Effector memory CD8-positive, alpha-beta T cell (primary cell): ENCODE measurements around the gene GNPAT.

ENCODE experiments used
- ATAC-seq: fragments of 150-1000 bp; cut with Tn5 transposase; replicated peaks from 2 replicates; pipeline ENCODE4 v1.10.0; 2021; ENCODE audit warnings: mild to moderate bottlenecking, moderate library complexity
- DNase-seq, 3 experiments: peaks; one replicate each; pipeline ENCODE4 v3.0.0; 2021
- H3K27ac Mint-ChIP-seq, 2 donors: one replicate each; pipeline ENCODE4 v1.8.0; 2022; ENCODE audit warnings: mild to moderate bottlenecking in 2 of 2, mixed read lengths in 2 of 2, moderate library complexity in 2 of 2
- H3K27me3 Mint-ChIP-seq, 2 donors: one replicate each; pipeline ENCODE4 v1.8.0; 2022; ENCODE audit warnings: mixed read lengths in 2 of 2
- H3K36me3 Mint-ChIP-seq: one replicate; pipeline ENCODE4 v1.8.0; 2022; ENCODE audit warnings: mild to moderate bottlenecking, moderate library complexity, mixed read lengths; ENCODE audit not compliant: insufficient read depth
- H3K4me1 Mint-ChIP-seq, 2 donors: one replicate each; pipeline ENCODE4 v1.8.0; 2022; ENCODE audit warnings: low read depth in 2 of 2, mixed read lengths in 2 of 2
- H3K4me3 Mint-ChIP-seq, 2 donors: one replicate each; pipeline ENCODE4 v1.8.0; 2022; ENCODE audit warnings: mild to moderate bottlenecking in 2 of 2, mixed read lengths in 2 of 2, moderate library complexity in 2 of 2
- H3K9me3 Mint-ChIP-seq, 2 donors: one replicate each; pipeline ENCODE4 v1.8.0; 2022; ENCODE audit warnings: mixed read lengths in 2 of 2
- total RNA-seq, 9 experiments: gene quantifications; one replicate each; lab custom pipeline; 2026; lab: John Stamatoyannopoulos, UW

Gene GNPAT
- 24.9 to 92.1 (median 82.2) reads per million in 9 experiments for total RNA-seq

GRCh38 chr1:231240883-231241735 is at the start of gene GNPAT:
TSS of gene GNPAT (plus strand) at chr1:231241212. CDS start at chr1:231241379, 167 bp downstream.
- peak within 1 kb of the TSS; percentile 98 to 99 for H3K27ac Mint-ChIP-seq
- peak; percentile 85 to 89 (median 88) for DNase-seq
- peaks cover 45 to 59% of the 10 kb centered on the region in 2 donors for H3K4me1 Mint-ChIP-seq
- H3K9me3 Mint-ChIP-seq, result no peaks in the 10 kb centered on the region
- ATAC-seq, result peak; percentile 97
- H3K4me3 Mint-ChIP-seq, result peak within 1 kb of the TSS; percentile 97
- H3K36me3 Mint-ChIP-seq, result peaks cover 47% of the 10 kb centered on the region
- no peaks in the 10 kb centered on the region for H3K27me3 Mint-ChIP-seq

- H3K36me3 Mint-ChIP-seq, result no peaks in the 10 kb centered on the region
- no peak for ATAC-seq
Observed at GRCh38 chr1:231192620-231193163, 48.3 kb upstream of the GNPAT start.

GRCh38 chr1:231193710-231194340 is 47.2 kb upstream of the GNPAT start:
- ATAC-seq (no peak), DNase-seq (no peak)
- H3K27ac Mint-ChIP-seq, result no peak overlapping the region
- no peak overlapping the region for H3K4me3 Mint-ChIP-seq
- no peaks in the 10 kb centered on the region for H3K4me1 Mint-ChIP-seq
- H3K36me3 Mint-ChIP-seq, result no peaks in the 10 kb centered on the region
- peaks cover 30 to 77% of the 10 kb centered on the region in 2 donors for H3K27me3 Mint-ChIP-seq
- no peaks in the 10 kb centered on the region for H3K9me3 Mint-ChIP-seq

More at GRCh38 chr1:231192620-231193163, 48.3 kb upstream of the GNPAT start:
- Mint-ChIP-seq H3K27me3 (peaks cover 35 to 83% of the 10 kb centered on the region in 2 donors), H3K27ac (no peak overlapping the region), H3K4me1 (no peaks in the 10 kb centered on the region), H3K4me3 (no peak overlapping the region), H3K9me3 (no peaks in the 10 kb centered on the region)
- DNase-seq, result no peak

- DNase-seq (no peak), ATAC-seq (no peak)
- H3K9me3 Mint-ChIP-seq, result no peaks in the 10 kb centered on the region
- no peak overlapping the region for H3K4me3 Mint-ChIP-seq
- H3K27ac Mint-ChIP-seq, result no peak overlapping the region
- H3K27me3 Mint-ChIP-seq, result peaks cover 23 to 76% of the 10 kb centered on the region in 2 donors
- no peaks in the 10 kb centered on the region for H3K36me3 Mint-ChIP-seq
- H3K4me1 Mint-ChIP-seq, result no peaks in the 10 kb centered on the region
Observed at GRCh38 chr1:231194476-231194842, 46.6 kb upstream of the GNPAT start.

GRCh38 chr1:231194843-231195516 is 46.0 kb upstream of the GNPAT start:
- DNase-seq, result no peak
- H3K36me3 Mint-ChIP-seq, result no peaks in the 10 kb centered on the region
- ATAC-seq, result no peak
- H3K9me3 Mint-ChIP-seq, result no peaks in the 10 kb centered on the region
- H3K4me1 Mint-ChIP-seq, result no peaks in the 10 kb centered on the region
- no peak overlapping the region for H3K27ac Mint-ChIP-seq
- H3K4me3 Mint-ChIP-seq, result no peak overlapping the region
- peaks cover 21 to 76% of the 10 kb centered on the region in 2 donors for H3K27me3 Mint-ChIP-seq

GRCh38 chr1:231196307-231196706 is 44.7 kb upstream of the GNPAT start:
- H3K27me3 Mint-ChIP-seq, result peaks cover 20 to 76% of the 10 kb centered on the region in 2 donors
- no peaks in the 10 kb centered on the region for H3K4me1 Mint-ChIP-seq
- H3K9me3 Mint-ChIP-seq, result no peaks in the 10 kb centered on the region
- no peak overlapping the region for H3K27ac Mint-ChIP-seq
- H3K4me3 Mint-ChIP-seq, result no peak overlapping the region
- ATAC-seq (no peak), DNase-seq (no peak)
- H3K36me3 Mint-ChIP-seq, result no peaks in the 10 kb centered on the region

- Mint-ChIP-seq H3K27me3 (peaks cover 23 to 76% of the 10 kb centered on the region in 2 donors), H3K4me1 (peaks cover 1 to 2% of the 10 kb centered on the region in 2 donors), H3K27ac (no peak overlapping the region), H3K9me3 (no peaks in the 10 kb centered on the region), H3K36me3 (no peaks in the 10 kb centered on the region), H3K4me3 (no peak overlapping the region)
- ATAC-seq (no peak), DNase-seq (no peak)
Observed at GRCh38 chr1:231196728-231197127, 44.3 kb upstream of the GNPAT start.

- H3K36me3 Mint-ChIP-seq, result no peaks in the 10 kb centered on the region
- no peak overlapping the region for H3K27ac Mint-ChIP-seq
- peaks cover 34 to 89% of the 10 kb centered on the region in 2 donors for H3K27me3 Mint-ChIP-seq
- no peaks in the 10 kb centered on the region for H3K9me3 Mint-ChIP-seq
- no peak for DNase-seq
- no peak overlapping the region for H3K4me3 Mint-ChIP-seq
- peaks cover 11 to 12% of the 10 kb centered on the region in 2 donors for H3K4me1 Mint-ChIP-seq
- no peak for ATAC-seq
Observed at GRCh38 chr1:231199868-231200267, 41.1 kb upstream of the GNPAT start.

GRCh38 chr1:231200388-231201031 is 40.5 kb upstream of the GNPAT start:
- H3K27ac Mint-ChIP-seq, result no peak overlapping the region
- DNase-seq (no peak), ATAC-seq (no peak)
- no peak overlapping the region for H3K4me3 Mint-ChIP-seq
- no peaks in the 10 kb centered on the region for H3K36me3 Mint-ChIP-seq
- peaks cover 11 to 12% of the 10 kb centered on the region in 2 donors for H3K4me1 Mint-ChIP-seq
- H3K9me3 Mint-ChIP-seq, result no peaks in the 10 kb centered on the region
- peaks cover 36 to 90% of the 10 kb centered on the region in 2 donors for H3K27me3 Mint-ChIP-seq

- no peak overlapping the region for H3K27ac Mint-ChIP-seq
Observed at GRCh38 chr1:231201375-231201978, 39.5 kb upstream of the GNPAT start.

GRCh38 chr1:231201979-231202633 is 38.9 kb upstream of the GNPAT start:
- Mint-ChIP-seq H3K4me1 (peaks cover 11 to 12% of the 10 kb centered on the region in 2 donors), H3K27ac (no peak overlapping the region)

More at GRCh38 chr1:231201375-231201978, 39.5 kb upstream of the GNPAT start:
- no peak for DNase-seq
- Mint-ChIP-seq H3K36me3 (no peaks in the 10 kb centered on the region), H3K9me3 (no peaks in the 10 kb centered on the region), H3K27me3 (peaks cover 36 to 83% of the 10 kb centered on the region in 2 donors), H3K4me1 (peaks cover 11 to 12% of the 10 kb centered on the region in 2 donors), H3K4me3 (no peak overlapping the region)
- ATAC-seq, result no peak

More at GRCh38 chr1:231201979-231202633, 38.9 kb upstream of the GNPAT start:
- ATAC-seq, result no peak
- H3K4me3 Mint-ChIP-seq, result no peak overlapping the region
- no peaks in the 10 kb centered on the region for H3K36me3 Mint-ChIP-seq
- DNase-seq, result no peak
- peaks cover 35 to 77% of the 10 kb centered on the region in 2 donors for H3K27me3 Mint-ChIP-seq
- no peaks in the 10 kb centered on the region for H3K9me3 Mint-ChIP-seq
